ENCODE results near the gene SEMA4C.

SEMA4C gene

GRCh38 chr2:96869822-96870625, at the start of gene SEMA4C:
Gene SEMA4C, minus strand, starts transcription at chr2:96870080. Its CDS starts 2,194 bp downstream, at chr2:96867886.
- peak; percentile 51 for DNase-seq (ENCODE audit: low read depth)
- peak within 1 kb of the TSS; percentile 76 for H3K4me3 ChIP-seq (ENCODE audit: low read length)
- TF ChIP-seq CTCF (IDR thresholded peaks at IDR 0.05; ENCODE audit: insufficient read depth, low read depth, low read length, missing control alignments): no peak

- no peak for DNase-seq (ENCODE audit: low read depth)
- no peak overlapping the region for H3K4me3 ChIP-seq (ENCODE audit: low read length)
- TF ChIP-seq CTCF (IDR thresholded peaks at IDR 0.05; ENCODE audit: insufficient read depth, low read depth, low read length, missing control alignments): no peak
These were observed 49.1 kb upstream of the SEMA4C start for GRCh38 chr2:96918754-96919550.

- TF ChIP-seq CTCF (IDR thresholded peaks at IDR 0.05; ENCODE audit: insufficient read depth, low read depth, low read length, missing control alignments): no peak
- no peak for DNase-seq (ENCODE audit: low read depth)
These were observed 48.3 kb upstream of the SEMA4C start for GRCh38 chr2:96918092-96918753.

GRCh38 chr2:96916646-96917543, 47.0 kb upstream of the SEMA4C start:
- H3K4me3 ChIP-seq (ENCODE audit: low read length): no peak overlapping the region
- TF ChIP-seq CTCF (IDR thresholded peaks at IDR 0.05; ENCODE audit: insufficient read depth, low read depth, low read length, missing control alignments): no peak
- peak; percentile 73 for DNase-seq (ENCODE audit: low read depth)

More at GRCh38 chr2:96918092-96918753, 48.3 kb upstream of the SEMA4C start:
- H3K4me3 ChIP-seq (ENCODE audit: low read length): no peak overlapping the region

- no peak for TF ChIP-seq CTCF (IDR thresholded peaks at IDR 0.05; ENCODE audit: insufficient read depth, low read depth, low read length, missing control alignments)
- no peak for DNase-seq (ENCODE audit: low read depth)
- H3K4me3 ChIP-seq (ENCODE audit: low read length): no peak overlapping the region
These were observed 46.3 kb upstream of the SEMA4C start for GRCh38 chr2:96916156-96916630.

- DNase-seq (ENCODE audit: low read depth): peak; percentile 69
- TF ChIP-seq CTCF (IDR thresholded peaks at IDR 0.05; ENCODE audit: insufficient read depth, low read depth, low read length, missing control alignments): no peak
- H3K4me3 ChIP-seq (ENCODE audit: low read length): no peak overlapping the region
These were observed 44.5 kb upstream of the SEMA4C start for GRCh38 chr2:96914332-96914731.

Measured in epithelial cell of esophagus (primary cell).